ENCODE measurements around the gene ADAM19.

The ADAM19 gene

GRCh38 chr5:157562111-157562581, 13.4 kb downstream of the ADAM19 start:
- DNase-seq (ENCODE audit: low spot score), result no peak

GRCh38 chr5:157561110-157561509, 14.5 kb downstream of the ADAM19 start:
- no peak for DNase-seq (ENCODE audit: low spot score)

- peak; percentile 55 for DNase-seq (ENCODE audit: low spot score)
Measured at GRCh38 chr5:157559301-157559700, 16.3 kb downstream of the ADAM19 start.

- no peak for DNase-seq (ENCODE audit: low spot score)
Measured at GRCh38 chr5:157558681-157559080, 16.9 kb downstream of the ADAM19 start.

- DNase-seq (ENCODE audit: low spot score), result peak; percentile 54
Measured at GRCh38 chr5:157558041-157558595, 17.5 kb downstream of the ADAM19 start.

- no peak for DNase-seq (ENCODE audit: low spot score)
Measured at GRCh38 chr5:157556615-157557418, 18.8 kb downstream of the ADAM19 start.

- no peak for DNase-seq (ENCODE audit: low spot score)
Measured at GRCh38 chr5:157555037-157555640, 20.4 kb downstream of the ADAM19 start.

GRCh38 chr5:157554179-157555036, 21.2 kb downstream of the ADAM19 start:
- no peak for DNase-seq (ENCODE audit: low spot score)

GRCh38 chr5:157552650-157553049, 22.9 kb downstream of the ADAM19 start:
- DNase-seq (ENCODE audit: low spot score), result no peak

- no peak for DNase-seq (ENCODE audit: low spot score)
Measured at GRCh38 chr5:157550663-157551062, 24.9 kb downstream of the ADAM19 start.

GRCh38 chr5:157549954-157550549, 25.5 kb downstream of the ADAM19 start:
- DNase-seq (ENCODE audit: low spot score), result no peak

- DNase-seq (ENCODE audit: low spot score), result peak; percentile 49
Measured at GRCh38 chr5:157549283-157549629, 26.3 kb downstream of the ADAM19 start.

GRCh38 chr5:157548513-157549282, 26.9 kb downstream of the ADAM19 start:
- DNase-seq (ENCODE audit: low spot score), result peak; percentile 90

GRCh38 chr5:157547941-157548512, 27.5 kb downstream of the ADAM19 start:
- DNase-seq (ENCODE audit: low spot score), result no peak

GRCh38 chr5:157546456-157547100, 29.0 kb downstream of the ADAM19 start:
- no peak for DNase-seq (ENCODE audit: low spot score)

GRCh38 chr5:157545610-157546310, 29.8 kb downstream of the ADAM19 start:
- no peak for DNase-seq (ENCODE audit: low spot score)

GRCh38 chr5:157544623-157544989, 31.0 kb downstream of the ADAM19 start:
- no peak for DNase-seq (ENCODE audit: low spot score)

- no peak for DNase-seq (ENCODE audit: low spot score)
Measured at GRCh38 chr5:157543825-157544622, 31.6 kb downstream of the ADAM19 start.
